H1 (cell line): ENCODE results near the gene SGSH. TPM values are rescaled to one million over a fixed set of nuclear protein-coding genes. Genes with fewer than 3 reads are reported as not detected.

Experiments
- CHD7 ChIP-seq: fragments of 300-600 bp; sonication (generic); IDR thresholded peaks from 2 replicates; pipeline ENCODE4 v1.7.1; 2012; ENCODE audit warnings: low read length, moderate library complexity, mild to moderate bottlenecking, inconsistent platforms; ENCODE audit not compliant: insufficient replicate concordance
- CREB1 ChIP-seq: IDR thresholded peaks from 2 replicates; pipeline ENCODE4 v1.6.1; 2012; ENCODE audit warnings: inconsistent platforms
- KDM5A ChIP-seq: fragments of 200-600 bp; IDR thresholded peaks from 2 replicates; pipeline ENCODE4 v1.7.1; 2012; ENCODE audit warnings: mild to moderate bottlenecking, low read length, inconsistent platforms, mixed read lengths
- SIN3A ChIP-seq, 2 experiments: IDR thresholded peaks in 1 of 2; conservative IDR thresholded peaks in 1 of 2; 2 replicates each; pipeline ENCODE4 v1.6.1; 2011 to 2012; ENCODE audit warnings: low read length in 2 of 2, improper control_type of control experiment in 1 of 2, low read depth in 1 of 2, mild to moderate bottlenecking in 1 of 2
- SRF ChIP-seq: IDR thresholded peaks from 2 replicates; pipeline ENCODE4 v1.6.1; 2011; ENCODE audit warnings: mild to moderate bottlenecking, low read depth, low read length, moderate library complexity
- polyA plus RNA-seq, 7 experiments: library from polyadenylated mRNA; depleted of rRNA in 3 of 7; stranded (reverse) in 5 of 7; unstranded in 2 of 7; fragments of >200 nt in 5 of 7; fragments of 200-250 nt in 2 of 7; gene quantifications; 1 replicate in 5 of 7; 2 replicates in 1 of 7; 4 replicates in 1 of 7; pipeline versions ENCODE4 v1.2.1 to v1.2.3, GENCODE V29; 2011 to 2013; ENCODE audit warnings: missing spikeins in 2 of 7, mixed read lengths in 2 of 7
- total RNA-seq: library from RNA; stranded (reverse); fragmentation: NEBNext Ultra II Directional; extraction: Animal tissue kit (Norgen Biotek cat#: 25700); gene quantifications from 2 replicates; pipeline ENCODE4 v1.2.1, GENCODE V29; 2021

SGSH gene
- total and polyA plus RNA-seq, 2 of the 8 experiments (the other 6 are each of a cell fraction or from before 2014, with no cell fraction given): 18.0 to 19.6 TPM

- no peak for TF ChIP-seq CHD7
- no peak for TF ChIP-seq CREB1
- no peak for TF ChIP-seq KDM5A
- TF ChIP-seq SRF: no peak
- no peak for TF ChIP-seq SIN3A (conservative IDR thresholded peaks at IDR 0.05 in 1 of 2, IDR thresholded peaks at IDR 0.05 in 1 of 2; ENCODE audit: low read depth in 1 of 2, low read length in 2 of 2)
Observed at GRCh38 chr17:80247561-80247960, 27.4 kb upstream of the SGSH start (continued).
